Psoas muscle (tissue), 8 donors: ENCODE results near the gene SMO. TPM values are rescaled to one million over a fixed set of nuclear protein-coding genes. Genes with fewer than 3 reads are reported as not detected.

Experiments used
- ATAC-seq, 4 donors: fragments of 200-7000 bp; cut with Tn5 transposase; one replicate each; pipeline ENCODE4 v1.9.1; 2020; ENCODE audit warnings: moderate library complexity in 3 of 4, mild to moderate bottlenecking in 2 of 4
- DNase-seq, 2 donors: peaks; one replicate each; pipeline ENCODE4 v3.0.0-alpha.2; 2020
- H3K27ac ChIP-seq: fragments of 200-600 bp; one replicate; pipeline ENCODE4 v1.8.0; 2022
- H3K27me3 ChIP-seq, 3 donors: fragments of 200-600 bp in 1 of 3; one replicate each; pipeline versions ENCODE4 v1.6.1 to v1.8.0; 2013 to 2022; ENCODE audit warnings: low read length in 2 of 3, mild to moderate bottlenecking in 2 of 3, moderate library complexity in 1 of 3; ENCODE audit not compliant: insufficient read depth in 3 of 3
- H3K36me3 ChIP-seq, 2 donors: fragments of 200-600 bp in 1 of 2; one replicate each; pipeline versions ENCODE4 v1.6.1 to v1.8.0; 2013 to 2022; ENCODE audit warnings: low read depth in 1 of 2, mild to moderate bottlenecking in 1 of 2, moderate library complexity in 1 of 2; ENCODE audit not compliant: insufficient read depth in 1 of 2
- H3K4me1 ChIP-seq: fragments of 200-600 bp; one replicate; pipeline ENCODE4 v1.8.0; 2022
- H3K4me3 ChIP-seq: fragments of 200-600 bp; one replicate; pipeline ENCODE4 v1.8.0; 2022; ENCODE audit warnings: mild to moderate bottlenecking
- H3K9me3 ChIP-seq: fragments of 200-600 bp; one replicate; pipeline ENCODE4 v1.8.0; 2022
- WGBS, 3 donors: extraction: QIAGEN DNeasy Blood & Tissue Kit; methylation state at CpG; one replicate each; pipeline versions ENCODE4 v1.1.6 to v1.1.7; 2013; 5-methylcytosine and 5-hydroxymethylcytosine counted together
- intact Hi-C, 2 donors: fragments of 100-400 bp; cut with DNase I; formaldehyde crosslinking; loops; one replicate each; pipeline versions ENCODE4 v1.11.0 to v1.14.2; 2022
- polyA plus RNA-seq, 3 donors: library from polyadenylated mRNA; stranded (reverse); fragments of 200-250 nt; gene quantifications; one replicate each; pipeline ENCODE4 v1.2.3, GENCODE V29; 2013
- total RNA-seq, 4 donors: library from RNA; stranded (reverse); fragmentation: NEBNext Ultra II Directional in 2 of 4; extraction: Animal tissue kit (Norgen Biotek cat#: 25700) in 2 of 4; gene quantifications; one replicate each; pipeline versions ENCODE4 v1.2.1 to v1.2.4, GENCODE V29; 2021 to 2023
- TF ChIP-seq, protein P1 (sequence below): fragments of 200-600 bp; IDR thresholded peaks from one replicate; pipeline ENCODE4 v1.8.0; 2022; ENCODE audit warnings: antibody characterized with exemption
- donor health status: healthy with polysubstance abuse.
- donor health status: DM: no; HTN: no; CAD: no; lungs with moderate emphysema.
- donor health status: Bipolar disorder and iron deficiency.
- donor health status: healthy.
- donor health status: DM: yes; HTN: yes; CAD: no.
- donor health status: DM: no; HTN: no; CAD: no.
- donor health status: DM: no; HTN: no; CAD: no.
- donor health status: DM: yes; HTN: yes; CAD: no.

The SMO gene
- total and polyA plus RNA-seq, 7 donors: 0.52 to 6.0 (median 1.4) TPM

GRCh38 chr7:129222064-129222463, 33.6 kb downstream of the SMO start:
- DNase-seq: no peak
- Histone ChIP-seq H3K36me3 (no peaks in the 10 kb centered on the region), H3K4me1 (peaks cover 16% of the 10 kb centered on the region), H3K9me3 (no peaks in the 10 kb centered on the region), H3K27me3 (no peaks in the 10 kb centered on the region), H3K27ac (no peak overlapping the region), H3K4me3 (no peak overlapping the region)
- ATAC-seq: no peak
- intact Hi-C loops: loop anchor here in 1 of 2 donors (10.0 kb wide), 1 partner anchor 393 kb away; the partner anchor contains the start of gene NRF1
- 19 to 21% (median 21%) methylated on average over 4 of the region's 4 CpGs for WGBS, 3 donors
- TF ChIP-seq, protein P1, sequence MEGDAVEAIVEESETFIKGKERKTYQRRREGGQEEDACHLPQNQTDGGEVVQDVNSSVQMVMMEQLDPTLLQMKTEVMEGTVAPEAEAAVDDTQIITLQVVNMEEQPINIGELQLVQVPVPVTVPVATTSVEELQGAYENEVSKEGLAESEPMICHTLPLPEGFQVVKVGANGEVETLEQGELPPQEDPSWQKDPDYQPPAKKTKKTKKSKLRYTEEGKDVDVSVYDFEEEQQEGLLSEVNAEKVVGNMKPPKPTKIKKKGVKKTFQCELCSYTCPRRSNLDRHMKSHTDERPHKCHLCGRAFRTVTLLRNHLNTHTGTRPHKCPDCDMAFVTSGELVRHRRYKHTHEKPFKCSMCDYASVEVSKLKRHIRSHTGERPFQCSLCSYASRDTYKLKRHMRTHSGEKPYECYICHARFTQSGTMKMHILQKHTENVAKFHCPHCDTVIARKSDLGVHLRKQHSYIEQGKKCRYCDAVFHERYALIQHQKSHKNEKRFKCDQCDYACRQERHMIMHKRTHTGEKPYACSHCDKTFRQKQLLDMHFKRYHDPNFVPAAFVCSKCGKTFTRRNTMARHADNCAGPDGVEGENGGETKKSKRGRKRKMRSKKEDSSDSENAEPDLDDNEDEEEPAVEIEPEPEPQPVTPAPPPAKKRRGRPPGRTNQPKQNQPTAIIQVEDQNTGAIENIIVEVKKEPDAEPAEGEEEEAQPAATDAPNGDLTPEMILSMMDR: no peak

DNA sequence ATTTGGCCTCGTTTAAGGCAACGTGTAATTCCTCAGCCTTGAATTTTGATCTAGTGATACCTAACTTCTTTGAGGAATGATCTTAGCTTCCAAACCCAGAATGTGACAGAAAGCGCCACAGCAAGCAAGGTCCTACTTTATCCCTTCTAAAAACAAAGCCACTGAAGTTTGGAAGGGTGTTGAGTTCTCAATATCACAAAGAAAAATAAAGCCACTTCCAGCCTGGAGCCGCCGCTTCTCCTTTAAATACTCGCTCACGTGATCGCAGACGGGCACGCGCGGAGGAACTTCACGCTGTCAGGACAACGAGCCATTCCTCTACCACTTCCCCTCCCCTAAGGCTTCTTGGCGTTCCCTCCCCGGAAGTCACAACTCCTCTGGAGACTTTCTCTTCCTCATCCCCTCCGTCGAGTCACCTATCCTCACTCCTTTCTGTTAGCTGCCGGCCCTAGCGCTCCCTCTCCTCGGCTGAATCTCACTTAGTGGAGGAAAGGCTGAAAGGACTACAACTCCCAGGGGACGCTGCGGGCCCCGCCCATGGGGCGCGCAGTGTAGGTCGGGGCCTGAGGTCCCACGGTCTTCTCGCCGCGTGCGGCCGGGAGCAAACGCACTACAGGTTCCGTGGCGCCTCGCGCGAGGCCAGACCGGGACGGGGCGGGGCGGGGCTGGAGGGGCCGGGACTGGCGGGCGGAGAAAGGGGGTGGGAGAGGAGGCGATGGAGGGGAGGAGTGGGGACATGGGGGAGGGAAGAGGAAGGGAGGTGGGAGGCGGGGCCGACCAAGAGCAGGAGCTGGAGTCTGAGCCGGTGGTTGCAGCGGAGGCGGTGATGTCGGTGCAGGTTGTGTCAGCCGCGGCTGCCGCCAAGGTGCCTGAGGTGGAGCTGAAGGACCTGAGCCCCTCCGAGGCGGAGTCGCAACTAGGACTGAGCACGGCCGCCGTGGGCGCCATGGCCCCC, 36.1 kb downstream of the SMO start, which contains the start of gene AHCYL2:
Gene AHCYL2 (plus strand): TSS at position 780 of the 955 bp plus-strand sequence.
- intact Hi-C loops: loop anchor here (5.0 to 10.0 kb wide), 2 partner anchors 48 to 390 kb away; partner anchors contain the start of gene NRF1 (in 1 of the 2)

DNA sequence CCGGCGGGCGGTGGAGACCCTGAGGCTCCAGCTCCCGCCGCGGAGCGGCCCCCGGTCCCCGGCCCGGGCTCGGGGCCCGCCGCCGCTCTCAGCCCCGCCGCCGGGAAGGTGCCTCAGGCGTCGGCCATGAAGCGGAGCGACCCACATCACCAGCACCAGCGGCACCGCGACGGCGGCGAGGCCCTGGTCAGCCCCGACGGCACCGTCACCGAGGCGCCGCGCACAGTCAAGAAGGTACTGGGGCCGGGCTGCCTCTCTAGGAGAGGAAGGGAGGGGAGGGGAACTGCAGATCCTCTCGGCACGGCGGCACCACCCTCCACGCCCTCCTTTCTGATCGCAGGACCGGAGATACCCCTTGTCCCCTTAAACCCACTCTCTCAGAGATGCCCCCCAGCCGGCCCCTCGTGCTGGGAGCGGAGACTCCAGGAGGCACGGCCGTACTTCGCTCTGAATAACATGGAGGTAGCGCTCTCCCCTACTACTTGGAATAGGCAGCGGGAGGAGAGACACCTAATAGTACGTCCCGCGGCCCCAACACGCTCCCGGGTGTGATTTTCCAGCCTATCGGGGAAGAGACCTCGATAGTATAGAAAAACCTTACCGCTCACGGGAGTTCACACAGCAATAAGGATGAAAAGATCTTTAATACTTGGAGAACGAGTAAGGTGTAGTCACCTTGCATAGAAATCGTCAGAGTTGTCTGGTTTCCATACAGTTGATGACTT, 36.9 kb downstream of the SMO start:
- Histone ChIP-seq H3K27ac (peak overlapping the region; percentile 97), H3K9me3 (no peaks in the 10 kb centered on the region), H3K4me3 (peak overlapping the region; percentile 95), H3K36me3 (no peaks in the 10 kb centered on the region), H3K27me3 (no peaks in the 10 kb centered on the region), H3K4me1 (peaks cover 38% of the 10 kb centered on the region)
- WGBS, 3 donors: 0% methylated on average over 52 to 60 of the region's 60 CpGs
- intact Hi-C loops: loop anchor here (5.0 to 10.0 kb wide), 2 partner anchors 47 to 389 kb away; partner anchors contain the start of gene NRF1 (in 1 of the 2)
- DNase-seq (peak; percentile 57 to 77), ATAC-seq (peak; percentile 38 to 49 (median 44))
- TF ChIP-seq, protein P1: no peak

More for the DNA sequence above, 36.1 kb downstream of the SMO start, which contains the start of gene AHCYL2:
- no peaks in the 10 kb centered on the region for H3K36me3 ChIP-seq
- DNase-seq (peak; percentile 99), ATAC-seq (peak; percentile 97 to 99 (median 98))
- no peaks in the 10 kb centered on the region for H3K9me3 ChIP-seq
- peaks cover 35% of the 10 kb centered on the region for H3K4me1 ChIP-seq
- TF ChIP-seq, protein P1: no peak
- H3K27me3 ChIP-seq: no peaks in the 10 kb centered on the region
- H3K4me3 ChIP-seq: peak within 1 kb of the TSS; percentile 95
- WGBS, 3 donors: 0 to 1% (median 1%) methylated on average over 44 to 63 of the region's 63 CpGs
- peak within 1 kb of the TSS; percentile 97 for H3K27ac ChIP-seq

GRCh38 chr7:129225931-129226572, 37.6 kb downstream of the SMO start:
- WGBS, 3 donors: 23 to 39% (median 26%) methylated on average over 11 of the region's 11 CpGs
- no peaks in the 10 kb centered on the region for H3K36me3 ChIP-seq
- peak overlapping the region; percentile 97 for H3K27ac ChIP-seq
- ATAC-seq (no peak), DNase-seq (no peak)
- TF ChIP-seq, protein P1: no peak
- peak overlapping the region; percentile 95 for H3K4me3 ChIP-seq
- intact Hi-C loops: loop anchor here (5.0 to 10.0 kb wide), 2 partner anchors 46 to 389 kb away; partner anchors contain the start of gene NRF1 (in 1 of the 2)
- no peaks in the 10 kb centered on the region for H3K27me3 ChIP-seq
- peaks cover 38% of the 10 kb centered on the region for H3K4me1 ChIP-seq
- no peaks in the 10 kb centered on the region for H3K9me3 ChIP-seq
